Measurements from ENCODE around the gene UBE2J2.
A peak's percentile ranks its signal among the peaks of the same experiment; 100 is the strongest.

The UBE2J2 gene

DNA sequence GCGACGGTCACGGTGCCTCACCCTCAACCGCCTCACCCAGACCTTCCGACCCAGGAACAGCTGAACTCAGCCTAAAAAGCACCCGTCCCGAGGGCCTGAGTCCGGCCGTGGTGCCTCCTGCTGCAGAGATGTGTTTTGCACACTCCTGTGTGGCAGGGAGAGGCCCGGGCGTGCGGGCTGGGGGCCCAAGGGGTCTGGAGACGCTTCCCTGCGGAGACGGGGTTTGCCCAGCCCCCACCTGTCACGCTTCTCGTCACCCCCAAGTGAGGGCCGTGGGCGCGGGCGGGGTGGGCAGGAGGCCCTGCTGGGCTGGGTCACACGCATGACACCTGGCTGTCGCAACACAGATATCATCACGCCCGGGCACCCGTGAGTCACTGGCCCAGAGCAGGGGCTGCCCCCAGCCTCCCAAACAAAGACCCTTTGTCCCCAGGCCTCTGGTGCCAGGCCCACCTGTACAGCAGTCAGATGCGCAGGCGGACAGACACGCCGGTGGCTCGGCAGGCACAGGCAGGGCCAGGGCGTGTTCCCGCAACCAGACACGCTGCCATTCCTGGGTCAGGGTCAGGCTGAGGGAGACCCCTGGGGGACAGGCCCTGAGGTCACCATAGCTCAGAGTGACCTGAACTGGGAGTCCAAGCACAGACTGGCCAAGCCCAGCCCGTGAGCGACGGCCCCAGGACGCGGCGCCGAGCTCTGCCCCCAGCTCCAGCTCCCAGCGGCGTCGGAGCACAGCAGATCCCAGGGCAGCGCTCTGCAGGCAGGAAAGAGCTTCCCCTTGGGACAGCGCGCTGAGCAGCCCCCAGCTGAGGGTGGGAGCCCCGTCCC is 35.6 kb downstream of the UBE2J2 start:
- DNase-seq = no peak

DNA sequence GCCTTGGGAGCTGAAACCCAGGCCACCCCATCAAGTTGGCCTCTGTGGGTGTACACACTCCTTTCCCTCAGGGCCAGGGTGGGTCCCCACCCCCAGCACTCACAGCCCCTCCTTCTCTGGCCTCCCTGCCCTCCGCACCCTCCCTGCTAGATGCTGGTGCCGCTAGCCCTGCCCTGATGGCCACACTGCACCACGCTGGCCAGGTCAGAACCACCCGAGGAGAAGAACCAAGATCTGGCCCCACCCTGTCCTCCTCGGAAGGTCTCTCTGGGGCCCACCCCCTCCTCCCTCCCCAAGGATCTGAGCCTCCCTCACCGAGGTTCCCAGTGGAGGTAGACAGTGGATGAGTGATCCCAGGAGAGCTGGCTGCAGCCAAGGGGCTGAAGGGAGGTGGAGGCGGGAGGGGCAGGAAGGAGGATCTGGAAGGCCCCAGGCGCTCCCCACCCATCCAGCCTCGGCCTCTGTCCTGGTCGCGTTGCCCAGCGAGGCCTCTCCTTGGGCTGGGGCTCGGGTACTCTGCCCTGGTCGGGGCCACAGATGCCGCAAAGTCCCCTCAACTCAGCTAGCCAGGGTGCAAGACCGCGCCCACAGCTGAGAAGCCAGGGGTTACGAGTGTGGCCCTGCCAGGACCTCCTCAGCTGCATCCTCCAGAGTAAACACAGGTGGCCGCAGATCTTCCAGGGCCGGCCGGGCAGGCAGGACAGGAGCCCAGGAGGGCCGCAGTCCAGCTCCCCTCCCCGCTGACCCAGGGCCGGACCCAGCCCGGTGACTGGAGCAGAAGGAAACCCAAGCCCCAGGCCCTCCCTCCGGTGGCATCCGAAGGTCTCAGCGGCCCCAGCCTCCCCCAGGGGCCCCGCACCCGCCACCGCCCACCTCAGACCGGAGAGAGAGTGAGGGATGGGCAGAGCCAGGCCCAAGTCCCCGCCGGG is 36.4 kb downstream of the UBE2J2 start:
- DNase-seq = no peak

DNA sequence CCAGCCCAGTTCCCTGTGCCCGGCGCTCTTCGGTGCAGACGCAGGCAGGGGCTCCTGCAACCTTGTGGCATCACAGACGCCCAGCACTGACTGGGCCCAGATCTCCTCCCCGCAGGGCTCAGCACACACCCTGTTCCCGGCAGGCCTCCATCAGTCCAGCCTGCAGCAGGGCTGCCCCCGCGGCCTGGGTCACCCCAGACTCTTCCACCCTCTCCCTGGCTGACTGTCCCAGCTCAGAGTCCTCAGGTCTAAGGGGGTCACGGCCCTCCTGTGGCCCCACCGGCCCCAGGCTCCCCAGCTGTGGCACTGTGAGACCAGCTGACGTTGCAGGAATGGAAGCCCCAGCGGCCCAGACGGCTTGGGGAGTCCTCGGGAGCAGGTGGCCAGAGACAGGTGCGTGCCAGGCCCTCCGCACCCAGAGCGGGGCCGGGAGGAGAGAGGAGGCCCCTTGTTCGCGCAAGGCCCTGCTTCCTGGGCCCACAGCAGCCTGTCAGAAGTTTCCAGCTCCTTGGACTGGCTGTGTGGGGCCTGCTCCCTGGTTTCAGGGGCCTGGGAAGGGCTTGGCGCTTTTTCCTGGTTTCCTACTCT is 37.4 kb downstream of the UBE2J2 start:
- DNase-seq = no peak

DNA sequence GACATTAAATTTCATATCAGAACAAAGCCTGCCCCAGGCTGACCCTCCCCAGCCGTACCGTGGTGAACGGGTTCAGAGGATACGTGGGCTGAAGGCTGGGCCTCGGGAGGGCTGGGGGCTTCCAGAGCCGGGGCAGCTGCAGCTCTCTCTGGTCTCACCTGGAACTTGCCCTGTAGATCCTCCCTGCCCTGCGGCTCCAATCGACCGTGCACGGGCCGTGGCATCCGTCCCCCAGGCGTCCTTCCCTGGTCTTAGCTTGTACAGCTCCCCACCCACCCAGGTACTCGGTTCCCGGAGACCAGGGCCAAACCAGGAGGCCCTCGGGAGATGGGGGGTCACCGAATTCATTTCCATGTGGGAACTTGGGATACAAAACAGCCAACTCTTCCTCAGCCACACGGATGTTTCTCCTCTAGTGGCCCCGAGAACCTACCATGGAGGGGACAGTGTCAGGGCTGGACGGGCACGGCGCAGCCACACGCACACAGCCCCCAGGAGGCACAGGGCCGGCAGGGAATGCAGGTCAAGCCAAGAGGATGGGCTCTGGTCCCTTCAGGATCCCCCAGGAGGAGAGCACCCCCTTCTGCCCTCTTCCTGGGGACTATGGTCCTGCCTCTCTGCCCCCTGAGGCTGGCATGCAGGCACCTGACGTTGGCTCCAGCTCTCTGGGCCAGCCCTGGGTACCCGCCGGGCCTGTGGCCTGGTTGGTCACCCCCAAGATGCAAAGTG is 38.5 kb downstream of the UBE2J2 start:
- DNase-seq = no peak

DNA sequence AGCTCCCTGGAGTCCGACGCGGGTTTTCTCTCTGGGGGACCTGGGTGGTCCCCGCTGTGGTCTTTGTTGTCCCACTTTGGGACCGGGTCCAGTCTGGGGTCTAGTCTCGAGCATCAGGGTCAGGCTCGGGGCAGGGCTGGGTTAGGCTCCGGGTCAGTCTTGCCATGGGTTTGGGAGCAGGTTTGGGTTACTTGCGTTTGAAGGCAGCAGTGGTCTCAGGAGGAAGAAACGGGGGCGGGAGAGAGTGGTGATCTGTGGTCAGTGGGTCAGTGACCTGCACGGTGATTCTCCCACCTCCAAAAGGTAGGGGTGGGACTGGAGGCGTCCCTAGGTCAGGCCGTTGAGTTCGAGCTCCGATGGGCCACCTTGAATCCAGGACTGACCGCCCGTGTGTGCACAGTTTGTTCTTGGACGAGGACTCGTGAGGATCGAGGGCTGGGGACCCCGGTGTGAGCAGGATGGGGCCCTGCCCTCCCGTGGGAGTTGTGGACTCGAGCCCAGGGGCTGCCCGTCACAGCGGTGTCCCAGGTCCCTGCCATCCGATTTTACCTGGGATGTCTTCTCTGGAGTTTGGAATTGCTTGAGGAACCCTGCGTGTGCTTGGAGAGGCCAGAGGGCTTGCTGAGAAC is 39.4 kb downstream of the UBE2J2 start:
- no peak for DNase-seq

DNA sequence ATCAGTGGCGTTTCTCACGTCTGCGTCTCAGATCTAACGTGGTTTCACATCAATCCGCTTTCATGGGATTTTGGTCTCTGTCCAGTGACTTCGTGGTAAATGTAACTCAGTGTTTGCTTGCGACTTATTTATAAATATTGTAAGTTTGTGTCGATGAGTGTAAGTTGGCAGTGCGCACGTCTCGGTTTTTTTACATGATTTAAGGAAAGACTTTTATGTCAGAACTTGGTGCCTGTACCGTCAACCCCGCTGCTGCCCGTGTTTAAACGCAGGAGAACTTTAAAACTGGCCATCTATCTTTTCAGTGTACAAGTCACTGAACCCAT is 40.1 kb downstream of the UBE2J2 start:
- DNase-seq = no peak

DNA sequence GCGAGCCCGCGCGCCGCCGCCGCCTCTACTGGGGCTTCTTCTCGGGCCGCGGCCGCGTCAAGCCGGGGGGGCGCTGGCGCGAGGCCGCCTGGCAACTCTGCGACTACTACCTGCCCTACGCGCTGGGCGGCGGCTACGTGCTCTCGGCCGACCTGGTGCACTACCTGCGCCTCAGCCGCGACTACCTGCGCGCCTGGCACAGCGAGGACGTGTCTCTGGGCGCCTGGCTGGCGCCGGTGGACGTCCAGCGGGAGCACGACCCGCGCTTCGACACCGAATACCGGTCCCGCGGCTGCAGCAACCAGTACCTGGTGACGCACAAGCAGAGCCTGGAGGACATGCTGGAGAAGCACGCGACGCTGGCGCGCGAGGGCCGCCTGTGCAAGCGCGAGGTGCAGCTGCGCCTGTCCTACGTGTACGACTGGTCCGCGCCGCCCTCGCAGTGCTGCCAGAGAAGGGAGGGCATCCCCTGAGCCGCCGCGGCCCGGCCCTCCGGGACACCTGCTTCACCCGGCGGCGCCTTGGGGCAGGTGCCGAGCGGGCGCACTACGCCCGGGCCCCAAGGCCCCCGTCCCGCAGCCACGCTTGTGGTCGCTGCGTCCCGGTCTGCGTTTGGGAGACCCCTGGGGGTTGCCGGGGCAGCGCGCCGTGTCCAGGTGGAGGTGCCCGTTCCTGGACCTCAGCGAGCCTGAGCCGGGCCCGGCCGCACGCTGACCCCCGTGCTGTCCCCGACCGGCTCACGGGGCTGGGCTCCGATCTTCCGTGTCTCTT is 40.7 kb downstream of the UBE2J2 start:
- DNase-seq = no peak

DNA sequence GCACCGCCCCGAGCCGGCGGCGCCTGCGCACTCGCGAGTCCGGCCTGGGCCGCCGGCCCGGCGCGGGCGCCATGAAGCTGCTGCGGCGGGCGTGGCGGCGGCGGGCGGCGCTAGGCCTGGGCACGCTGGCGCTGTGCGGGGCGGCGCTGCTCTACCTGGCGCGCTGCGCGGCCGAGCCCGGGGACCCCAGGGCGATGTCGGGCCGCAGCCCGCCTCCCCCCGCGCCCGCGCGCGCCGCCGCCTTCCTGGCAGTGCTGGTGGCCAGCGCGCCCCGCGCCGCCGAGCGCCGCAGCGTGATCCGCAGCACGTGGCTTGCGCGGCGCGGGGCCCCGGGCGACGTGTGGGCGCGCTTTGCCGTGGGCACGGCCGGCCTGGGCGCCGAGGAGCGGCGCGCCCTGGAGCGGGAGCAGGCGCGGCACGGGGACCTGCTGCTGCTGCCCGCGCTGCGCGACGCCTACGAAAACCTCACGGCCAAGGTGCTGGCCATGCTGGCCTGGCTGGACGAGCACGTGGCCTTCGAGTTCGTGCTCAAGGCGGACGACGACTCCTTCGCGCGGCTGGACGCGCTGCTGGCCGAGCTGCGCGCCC is 41.4 kb downstream of the UBE2J2 start, which contains the start of gene B3GALT6:
B3GALT6 (plus strand) TSS at position 30 of the 588 bp plus-strand sequence; CDS start at position 72, 42 bp downstream.
- DNase-seq = no peak

DNA sequence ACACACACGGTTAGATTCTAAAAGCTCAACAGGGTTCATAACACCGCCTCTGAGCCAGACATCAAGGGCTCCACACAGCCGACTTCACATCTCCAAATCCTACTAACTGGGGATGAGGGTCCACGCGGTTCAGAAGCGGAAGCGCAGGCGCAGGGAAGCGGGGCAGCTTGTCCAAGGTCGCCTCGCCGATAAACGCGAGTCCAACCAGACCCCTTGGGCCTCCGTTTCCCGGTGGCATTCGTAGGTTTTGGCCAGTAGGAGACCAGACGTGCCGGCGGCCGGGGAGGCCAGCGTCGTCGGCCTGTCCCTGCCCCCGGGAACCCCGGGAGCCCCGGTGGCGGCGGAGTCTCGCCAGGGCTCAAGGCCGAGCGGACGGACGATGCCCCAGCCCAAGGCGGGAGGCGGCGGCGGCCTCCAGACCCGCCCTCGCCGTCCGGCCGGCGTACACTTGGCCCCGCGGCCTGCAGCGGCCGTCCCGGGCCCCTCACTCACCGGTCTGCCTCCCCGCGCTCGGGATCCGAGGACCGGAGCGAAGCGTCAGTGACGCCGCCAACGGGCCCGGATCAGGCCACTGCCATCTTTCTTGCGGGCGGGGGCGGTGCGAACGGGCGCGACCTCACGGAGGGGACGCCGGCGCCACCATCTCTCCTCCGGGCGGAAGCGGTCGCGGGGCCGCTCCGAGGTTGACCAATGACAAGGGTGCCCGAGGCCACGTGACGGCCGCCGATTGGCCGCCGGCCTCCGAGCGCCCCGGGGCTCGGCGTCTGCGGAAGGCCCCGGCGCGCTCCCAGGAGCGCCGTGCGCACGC is 42.0 kb downstream of the UBE2J2 start, which contains the start of gene SDF4:
SDF4 (minus strand) TSS at position 602 of the 808 bp plus-strand sequence. CDS start 3,229 bp downstream, outside the sequence.
- DNase-seq = peak; percentile 97

DNA sequence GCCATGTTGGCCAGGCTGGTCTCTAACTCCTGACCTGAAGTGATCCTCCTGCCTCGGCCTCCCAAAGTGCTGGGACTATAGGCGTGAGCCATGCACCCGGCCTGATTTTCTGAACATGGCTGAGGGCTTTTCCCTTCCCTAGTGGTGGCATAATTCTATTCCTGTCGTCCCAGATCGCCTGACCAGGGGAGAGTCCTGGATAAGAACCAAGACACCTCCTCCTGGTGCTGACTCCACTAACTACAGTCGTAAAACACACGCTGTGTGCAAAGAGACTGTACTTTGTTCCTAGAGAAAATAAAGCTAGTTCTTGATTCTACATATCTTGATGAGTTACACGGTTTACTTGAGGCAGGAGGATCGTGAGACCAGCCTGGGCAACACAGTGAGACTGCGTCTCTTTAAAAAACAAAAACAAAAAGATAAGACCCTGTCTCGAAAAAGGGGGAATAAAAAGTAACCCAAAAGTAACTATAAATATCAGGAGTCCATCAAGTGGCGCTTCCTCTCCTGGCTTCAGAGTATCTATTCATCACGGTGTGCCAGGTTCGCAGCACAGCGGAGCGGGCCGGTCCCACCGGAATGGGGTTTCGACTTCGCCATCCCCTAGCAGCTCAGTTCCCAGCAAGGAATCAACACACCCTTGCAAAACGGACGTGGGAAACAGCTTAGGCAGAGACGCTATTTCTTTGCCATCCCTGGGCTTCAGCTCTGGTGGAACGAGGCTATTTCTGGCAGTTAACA is 42.8 kb downstream of the UBE2J2 start:
- no peak for DNase-seq

DNA sequence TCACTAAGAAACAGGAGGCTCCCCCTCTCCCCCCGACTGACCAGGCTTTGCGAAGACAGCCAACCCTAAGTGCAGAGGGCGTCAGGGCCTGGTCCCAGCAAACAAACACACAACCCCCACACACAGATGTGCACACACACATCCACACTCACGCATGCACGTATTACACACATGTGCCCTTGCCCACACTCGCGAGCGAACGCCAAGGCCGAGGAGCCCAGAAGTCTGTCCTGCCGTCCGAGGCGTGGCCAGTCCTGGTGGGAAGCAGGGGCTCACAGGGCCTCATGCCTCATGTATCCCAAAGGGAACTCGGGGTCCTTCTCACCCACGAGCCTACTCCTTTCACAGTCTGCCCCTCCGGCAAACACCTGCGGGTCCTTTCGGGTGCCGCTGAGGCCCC is 43.9 kb downstream of the UBE2J2 start:
- no peak for DNase-seq

DNA sequence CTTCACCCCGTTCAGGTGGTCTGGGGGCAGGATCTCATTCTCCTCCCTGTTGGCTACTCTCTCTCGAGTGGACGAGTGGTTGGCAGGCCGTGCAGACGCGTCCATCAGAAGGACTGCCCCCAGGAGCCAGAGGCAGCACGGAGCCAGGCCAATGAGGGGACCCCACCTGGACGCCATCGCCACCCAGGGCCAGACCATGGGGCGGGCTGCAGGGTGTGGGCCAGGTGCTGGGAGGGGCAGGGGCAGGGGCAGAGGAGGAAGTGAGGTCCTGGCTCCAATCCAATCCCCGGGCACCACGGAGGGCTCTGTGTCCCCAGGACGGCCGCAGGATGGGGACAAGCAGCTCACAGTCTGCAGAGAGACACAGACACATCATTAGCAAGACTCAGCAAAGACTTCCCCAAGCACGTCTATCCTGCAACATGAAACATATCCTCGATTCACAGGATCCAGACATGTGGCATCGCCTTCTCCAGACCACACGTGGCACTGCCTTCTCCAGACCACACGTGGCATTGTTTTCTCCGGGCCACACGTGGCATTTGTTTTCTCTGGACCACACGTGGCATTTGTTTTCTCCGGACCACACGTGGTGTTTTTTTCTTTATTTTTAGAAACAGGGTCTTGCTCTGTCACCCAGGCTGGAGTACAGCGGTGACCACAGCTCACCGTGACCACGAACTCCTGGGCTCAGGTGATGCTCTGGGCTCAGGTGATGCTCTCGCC is 44.9 kb downstream of the UBE2J2 start:
- DNase-seq = no peak

DNA sequence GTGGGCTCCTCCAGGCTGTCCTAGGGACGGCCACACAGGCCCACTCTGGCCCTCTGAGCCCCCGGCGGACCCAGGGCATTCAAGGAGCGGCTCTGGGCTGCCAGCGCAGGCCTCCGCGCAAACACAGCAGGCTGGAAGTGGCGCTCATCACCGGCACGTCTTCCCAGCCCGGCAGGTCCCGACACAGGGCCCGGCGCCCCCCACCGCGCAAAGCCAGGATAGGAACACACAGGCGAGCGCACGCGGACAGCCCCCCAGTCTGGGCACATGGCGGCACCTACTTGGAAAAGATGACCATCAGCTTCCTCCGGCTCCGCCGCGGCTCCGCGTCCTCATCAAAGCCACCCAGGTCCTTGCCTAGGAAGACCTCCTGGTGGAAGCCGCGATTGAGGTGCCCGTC is 45.5 kb downstream of the UBE2J2 start:
- no peak for DNase-seq

DNA sequence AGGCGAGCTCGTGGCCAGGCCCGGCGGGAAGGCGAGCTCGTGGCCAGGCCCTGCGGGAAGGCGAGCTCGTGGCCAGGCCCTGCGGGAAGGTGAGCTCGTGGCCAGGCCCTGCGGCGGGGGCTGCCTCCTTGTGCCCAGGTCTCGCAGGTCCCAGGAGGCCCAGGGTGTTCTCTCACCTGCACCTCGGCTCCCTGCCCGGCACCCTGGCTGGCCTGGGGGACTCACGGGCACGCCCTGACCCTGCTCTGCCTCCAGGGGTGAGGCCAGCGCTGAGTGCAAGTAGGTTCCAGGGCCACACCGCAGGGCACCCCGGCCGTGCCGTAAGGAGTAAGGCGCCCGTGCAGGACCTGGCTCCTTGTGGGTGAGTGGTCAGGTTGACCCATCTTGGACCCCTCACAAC is 46.3 kb downstream of the UBE2J2 start:
- DNase-seq = no peak

DNA sequence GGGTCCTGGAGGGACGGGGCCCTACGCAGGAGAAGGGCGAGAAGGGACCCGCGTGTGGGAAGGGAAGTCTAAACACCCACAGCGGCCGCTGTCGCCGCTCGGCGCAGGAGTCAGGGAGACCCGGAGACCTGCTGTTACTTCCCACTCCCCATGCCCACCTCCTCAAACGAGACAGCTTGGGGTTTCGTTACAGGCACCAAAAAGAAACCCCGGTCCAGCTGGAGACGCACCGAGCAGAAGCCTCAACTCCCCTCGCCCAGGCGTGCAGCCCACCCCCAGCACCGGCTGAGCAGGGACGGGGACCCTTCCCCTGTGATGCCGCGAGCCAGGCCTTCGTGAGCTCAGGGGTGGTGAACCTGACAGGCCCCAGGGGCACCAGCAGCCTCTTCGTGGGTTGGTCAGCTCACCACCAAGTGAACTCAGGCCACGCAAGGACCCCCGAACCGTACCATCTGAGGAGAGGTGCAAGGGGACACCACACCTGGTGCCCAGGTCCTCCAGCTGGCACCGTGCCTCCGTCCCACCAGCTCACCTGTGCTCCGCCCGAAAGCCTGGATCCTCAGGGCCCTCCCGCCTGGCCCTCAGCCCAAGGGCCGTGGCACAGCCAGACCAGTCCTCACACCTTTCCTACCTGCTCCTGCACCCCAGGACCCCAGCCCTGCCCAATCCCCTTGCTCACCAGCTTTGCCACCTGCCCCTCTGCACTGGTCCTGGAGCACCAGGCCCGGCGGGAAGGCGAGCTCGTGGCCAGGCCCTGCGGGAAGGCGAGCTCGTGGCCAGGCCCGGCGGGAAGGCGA is 46.9 kb downstream of the UBE2J2 start:
- DNase-seq = no peak

DNA sequence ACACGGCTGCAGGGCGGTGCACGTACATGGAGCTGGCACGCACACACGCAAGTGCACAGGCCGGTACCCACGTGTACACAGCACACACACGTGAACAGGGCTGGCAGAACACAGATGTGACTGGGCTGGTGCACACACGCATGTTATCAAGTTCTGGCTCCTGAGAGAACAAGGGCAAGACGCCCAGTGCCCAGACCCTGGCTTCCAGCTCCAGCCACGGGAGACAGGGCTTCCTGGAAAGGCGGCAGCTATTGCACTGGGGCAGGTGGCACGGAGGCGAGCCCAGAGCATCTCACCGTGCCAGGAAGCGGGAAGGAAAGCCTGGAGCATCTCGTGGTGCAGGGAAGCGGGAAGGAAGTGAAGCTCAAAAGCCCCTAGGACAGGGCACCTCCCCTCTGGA is 47.7 kb downstream of the UBE2J2 start:
- no peak for DNase-seq

DNA sequence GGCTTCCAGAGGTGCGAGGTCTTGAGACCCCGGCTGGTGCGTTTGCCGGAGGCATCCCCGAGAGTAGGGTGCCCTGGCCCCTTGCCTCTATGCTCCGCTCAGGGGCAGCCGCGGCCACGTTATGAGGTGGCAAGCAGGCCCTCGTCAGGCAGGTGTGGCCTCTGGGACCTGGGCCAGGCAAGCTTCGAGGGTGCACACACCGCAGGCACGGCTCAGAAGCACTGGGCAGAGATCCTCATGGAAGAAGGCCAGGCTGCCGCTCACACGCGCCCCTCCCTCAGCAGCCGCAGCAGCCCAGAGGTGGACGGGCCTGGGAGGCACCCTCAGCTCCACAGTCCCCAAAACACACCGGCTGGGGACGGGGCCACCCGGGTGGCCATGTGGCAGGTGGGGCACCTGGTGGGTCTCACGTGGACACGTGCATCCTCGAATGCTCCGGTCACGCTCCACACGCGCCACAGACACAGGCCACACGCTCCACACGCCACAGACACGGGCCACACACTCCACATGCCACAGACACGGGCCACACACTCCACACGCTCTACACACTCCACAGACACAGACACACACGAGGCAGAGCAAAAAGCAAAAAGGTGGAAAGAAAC is 48.3 kb downstream of the UBE2J2 start:
- no peak for DNase-seq
